ENCODE measurements around the gene ZNRD2.

DNA sequence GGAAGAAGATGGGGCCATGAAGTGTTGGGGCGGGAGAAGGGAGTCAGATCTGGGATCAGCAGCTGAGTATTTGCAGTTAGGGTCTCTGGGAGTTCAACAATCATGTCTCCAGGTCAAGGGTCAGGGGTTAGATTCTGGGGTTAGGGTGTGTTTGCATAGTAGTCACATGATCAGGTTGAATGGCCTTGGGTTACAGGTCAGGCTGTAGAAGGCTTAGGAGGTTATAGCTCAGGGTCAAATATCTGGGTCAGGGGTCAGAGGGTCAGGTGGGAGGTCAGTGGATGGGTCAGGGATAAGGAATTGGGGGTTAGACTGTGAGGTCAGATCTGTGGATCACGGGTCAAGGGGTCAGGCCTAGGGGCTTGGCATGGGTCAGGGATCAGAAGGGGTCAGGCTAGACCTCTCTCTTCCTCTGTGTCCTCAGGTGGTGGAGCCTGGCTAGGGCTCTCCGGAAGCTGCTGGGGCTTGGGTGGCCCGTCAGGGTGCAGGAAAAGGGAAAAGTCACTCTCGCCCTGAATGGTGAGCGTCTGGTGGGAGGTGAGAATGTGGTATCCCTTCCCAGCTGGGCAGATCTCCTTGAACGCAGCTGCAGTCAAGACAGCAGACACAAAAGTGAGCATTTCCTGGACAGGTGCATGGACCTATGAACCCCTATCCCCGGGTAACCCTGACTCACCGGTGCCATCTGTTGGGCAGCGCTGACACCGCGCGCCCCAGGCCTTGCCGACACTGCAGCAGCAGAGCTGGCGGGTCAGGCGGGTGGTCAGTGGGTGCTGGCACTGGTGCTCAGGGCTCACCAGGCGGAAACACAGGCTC, 18.5 kb upstream of the ZNRD2 start:
- TF ChIP-seq, protein P1, sequence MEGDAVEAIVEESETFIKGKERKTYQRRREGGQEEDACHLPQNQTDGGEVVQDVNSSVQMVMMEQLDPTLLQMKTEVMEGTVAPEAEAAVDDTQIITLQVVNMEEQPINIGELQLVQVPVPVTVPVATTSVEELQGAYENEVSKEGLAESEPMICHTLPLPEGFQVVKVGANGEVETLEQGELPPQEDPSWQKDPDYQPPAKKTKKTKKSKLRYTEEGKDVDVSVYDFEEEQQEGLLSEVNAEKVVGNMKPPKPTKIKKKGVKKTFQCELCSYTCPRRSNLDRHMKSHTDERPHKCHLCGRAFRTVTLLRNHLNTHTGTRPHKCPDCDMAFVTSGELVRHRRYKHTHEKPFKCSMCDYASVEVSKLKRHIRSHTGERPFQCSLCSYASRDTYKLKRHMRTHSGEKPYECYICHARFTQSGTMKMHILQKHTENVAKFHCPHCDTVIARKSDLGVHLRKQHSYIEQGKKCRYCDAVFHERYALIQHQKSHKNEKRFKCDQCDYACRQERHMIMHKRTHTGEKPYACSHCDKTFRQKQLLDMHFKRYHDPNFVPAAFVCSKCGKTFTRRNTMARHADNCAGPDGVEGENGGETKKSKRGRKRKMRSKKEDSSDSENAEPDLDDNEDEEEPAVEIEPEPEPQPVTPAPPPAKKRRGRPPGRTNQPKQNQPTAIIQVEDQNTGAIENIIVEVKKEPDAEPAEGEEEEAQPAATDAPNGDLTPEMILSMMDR (IDR thresholded peaks at IDR 0.05): peak in 1 of 3 donors; percentile 21
- no peak for TF ChIP-seq POLR2A (IDR thresholded peaks at IDR 0.05)
